Left ventricle myocardium inferior (tissue), 1 donor: ENCODE results near the gene ZER1. TPM values are rescaled to one million over a fixed set of nuclear protein-coding genes. Genes with fewer than 3 reads are reported as not detected.
"Not testable (repeated sequence)": the region's sequence is repeated elsewhere in the genome, so short reads cannot be mapped to it uniquely, and the experiment has no call there.

Source experiments
- DNase-seq: peaks from one replicate; pipeline ENCODE4 v3.0.0-alpha.2; 2020
- H3K27ac ChIP-seq: fragments of 200-600 bp; replicated peaks from 2 replicates; pipeline ENCODE4 v1.8.0; 2021
- H3K27me3 ChIP-seq: fragments of 200-600 bp; 2 replicates; pipeline ENCODE4 v1.8.0; 2021; ENCODE audit warnings: low read depth
- H3K36me3 ChIP-seq: fragments of 200-600 bp; 2 replicates; pipeline ENCODE4 v1.8.0; 2021
- H3K4me1 ChIP-seq: fragments of 200-600 bp; 2 replicates; pipeline ENCODE4 v1.8.0; 2021
- H3K4me3 ChIP-seq: fragments of 200-600 bp; 2 replicates; pipeline ENCODE4 v1.8.0; 2021; ENCODE audit warnings: mild to moderate bottlenecking, moderate library complexity
- H3K9me3 ChIP-seq: fragments of 200-600 bp; replicated peaks from 2 replicates; pipeline ENCODE4 v1.8.0; 2021
- intact Hi-C: fragments of 100-400 bp; cut with micrococcal nuclease; formaldehyde crosslinking; loops from one replicate; pipeline ENCODE4 v1.11.0; 2022
- total RNA-seq: library from RNA; stranded (reverse); fragmentation: NEBNext Ultra II Directional; extraction: Animal tissue kit (Norgen Biotek cat#: 25700); gene quantifications from one replicate; pipeline ENCODE4 v1.2.1, GENCODE V29; 2021
- TF ChIP-seq, protein P1 (sequence below): fragments of 200-600 bp; IDR thresholded peaks from 2 replicates; pipeline ENCODE4 v1.8.0; 2021; ENCODE audit warnings: antibody characterized with exemption, mild to moderate bottlenecking, borderline replicate concordance
- donor health status: DM: no; HTN: yes; CAD: no; lungs with severe emphysema.

The ZER1 gene
- total RNA-seq, 1 donor from 2014 or later, result 61.6 TPM

- peak; percentile 93 for DNase-seq
- Histone ChIP-seq H3K27me3 (no peaks in the 10 kb centered on the region), H3K4me1 (peaks cover 21% of the 10 kb centered on the region), H3K4me3 (peak within 1 kb of the TSS; percentile 100), H3K36me3 (peaks cover 28% of the 10 kb centered on the region), H3K27ac (peak within 1 kb of the TSS; percentile 94), H3K9me3 (no peaks in the 10 kb centered on the region)
- TF ChIP-seq, protein P1, sequence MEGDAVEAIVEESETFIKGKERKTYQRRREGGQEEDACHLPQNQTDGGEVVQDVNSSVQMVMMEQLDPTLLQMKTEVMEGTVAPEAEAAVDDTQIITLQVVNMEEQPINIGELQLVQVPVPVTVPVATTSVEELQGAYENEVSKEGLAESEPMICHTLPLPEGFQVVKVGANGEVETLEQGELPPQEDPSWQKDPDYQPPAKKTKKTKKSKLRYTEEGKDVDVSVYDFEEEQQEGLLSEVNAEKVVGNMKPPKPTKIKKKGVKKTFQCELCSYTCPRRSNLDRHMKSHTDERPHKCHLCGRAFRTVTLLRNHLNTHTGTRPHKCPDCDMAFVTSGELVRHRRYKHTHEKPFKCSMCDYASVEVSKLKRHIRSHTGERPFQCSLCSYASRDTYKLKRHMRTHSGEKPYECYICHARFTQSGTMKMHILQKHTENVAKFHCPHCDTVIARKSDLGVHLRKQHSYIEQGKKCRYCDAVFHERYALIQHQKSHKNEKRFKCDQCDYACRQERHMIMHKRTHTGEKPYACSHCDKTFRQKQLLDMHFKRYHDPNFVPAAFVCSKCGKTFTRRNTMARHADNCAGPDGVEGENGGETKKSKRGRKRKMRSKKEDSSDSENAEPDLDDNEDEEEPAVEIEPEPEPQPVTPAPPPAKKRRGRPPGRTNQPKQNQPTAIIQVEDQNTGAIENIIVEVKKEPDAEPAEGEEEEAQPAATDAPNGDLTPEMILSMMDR, result no peak
- intact Hi-C loops, result no loop called here
Observed at GRCh38 chr9:128786681-128787601, 15.2 kb upstream of the ZER1 start, which contains the start of gene TBC1D13. TSS of gene TBC1D13 (plus strand) at chr9:128787253. CDS start at chr9:128787354, 101 bp downstream.

DNA sequence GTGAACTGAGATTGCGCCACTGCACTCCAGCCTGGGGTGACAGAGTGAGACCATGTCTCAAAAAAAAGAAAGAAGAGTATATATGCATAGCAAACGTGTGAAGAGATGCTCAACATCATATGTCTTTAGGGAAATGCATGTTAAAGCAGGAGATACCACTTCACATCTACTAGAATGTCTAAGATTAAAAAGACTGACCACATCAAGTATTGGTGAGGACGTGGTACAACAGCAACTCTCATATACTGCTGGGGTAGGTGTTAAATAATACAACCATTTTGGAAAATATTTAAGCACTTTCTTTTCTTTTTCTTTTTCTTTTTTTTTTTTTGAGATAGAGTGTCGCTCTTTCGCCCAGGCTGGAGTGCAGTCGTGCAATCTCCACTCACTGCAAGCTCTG is 13.7 kb upstream of the ZER1 start:
- TF ChIP-seq, protein P1, result no peak
- Histone ChIP-seq H3K27me3 (no peaks in the 10 kb centered on the region), H3K4me3 (no peak overlapping the region), H3K4me1 (peaks cover 21% of the 10 kb centered on the region), H3K27ac (no peak overlapping the region), H3K9me3 (peaks cover 6% of the 10 kb centered on the region), H3K36me3 (peaks cover 14% of the 10 kb centered on the region)
- no peak for DNase-seq
- intact Hi-C loops, result no loop called here

GRCh38 chr9:128782669-128783068 is 10.9 kb upstream of the ZER1 start:
- Histone ChIP-seq H3K27ac (no peak overlapping the region), H3K4me3 (no peak overlapping the region), H3K4me1 (peaks cover 11% of the 10 kb centered on the region), H3K27me3 (no peaks in the 10 kb centered on the region), H3K36me3 (no peaks in the 10 kb centered on the region), H3K9me3 (peaks cover 6% of the 10 kb centered on the region)
- TF ChIP-seq, protein P1, result no peak
- no peak for DNase-seq
- intact Hi-C loops, result no loop called here

DNA sequence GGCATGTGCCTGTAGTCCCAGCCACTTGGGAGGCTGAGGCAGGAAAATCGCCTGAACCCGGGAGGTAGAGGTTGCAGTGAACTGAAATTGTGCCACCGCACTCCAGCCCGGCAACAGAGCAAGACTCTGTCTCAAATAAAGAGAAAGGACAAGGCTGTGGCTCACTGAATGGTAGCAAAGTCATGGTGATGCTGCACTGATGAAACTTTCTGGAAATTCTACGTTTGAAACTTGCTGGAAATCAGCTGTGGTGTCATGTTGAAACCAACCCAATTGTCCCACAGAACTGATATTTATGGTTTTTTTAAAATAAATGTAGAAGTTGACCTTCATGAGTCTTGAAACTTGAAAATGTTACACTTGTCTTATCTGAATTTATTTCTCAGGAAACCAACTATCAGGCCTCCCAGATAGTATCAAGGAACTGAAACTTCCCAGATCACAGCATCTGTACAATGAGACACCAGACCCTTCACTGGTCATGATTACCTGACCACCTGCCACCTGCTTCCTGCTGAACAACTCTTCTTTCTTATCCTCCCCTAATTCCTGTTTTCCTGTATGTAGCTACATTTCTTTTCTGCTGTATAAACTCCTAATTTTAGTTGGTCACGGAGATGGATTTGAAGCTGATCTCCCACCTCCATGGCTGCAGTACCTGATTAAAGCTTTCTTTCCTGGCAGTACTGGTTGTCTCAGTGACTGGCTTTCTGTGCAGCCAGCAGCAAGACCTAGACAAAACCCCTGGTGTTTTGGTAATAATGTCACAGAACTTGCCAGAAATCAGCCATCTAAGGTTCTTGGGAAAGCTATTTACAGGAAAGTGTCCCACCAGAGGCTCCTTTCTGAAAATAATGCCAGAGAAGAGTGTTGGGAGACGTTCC is 9.7 kb upstream of the ZER1 start:
- DNase-seq, result no peak
- no peaks in the 10 kb centered on the region for H3K36me3 ChIP-seq
- H3K9me3 ChIP-seq, result peaks cover 8% of the 10 kb centered on the region
- peaks cover 1% of the 10 kb centered on the region for H3K4me1 ChIP-seq
- intact Hi-C loops, result no loop called here
- no peaks in the 10 kb centered on the region for H3K27me3 ChIP-seq
- TF ChIP-seq, protein P1, result no peak
- no peak overlapping the region for H3K4me3 ChIP-seq
- no peak overlapping the region for H3K27ac ChIP-seq

DNA sequence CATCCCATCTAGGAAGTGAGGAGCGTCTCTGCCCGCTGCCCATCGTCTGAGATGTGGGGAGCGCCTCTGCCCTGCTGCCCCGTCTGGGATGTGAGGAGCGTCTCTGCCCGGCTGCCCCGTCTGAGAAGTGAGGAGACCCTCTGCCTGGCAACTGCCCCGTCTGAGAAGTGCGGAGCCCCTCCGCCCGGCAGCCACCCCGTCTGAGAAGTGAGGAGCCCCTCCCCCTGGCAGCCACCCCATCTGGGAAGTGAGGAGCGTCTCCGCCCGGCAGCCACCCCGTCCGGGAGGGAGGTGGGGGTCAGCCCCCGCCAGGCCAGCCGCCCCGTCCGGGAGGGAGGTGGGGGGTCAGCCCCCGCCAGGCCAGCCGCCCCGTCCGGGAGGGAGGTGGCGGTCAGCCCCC is 8.4 kb upstream of the ZER1 start:
- H3K9me3 ChIP-seq, result peaks cover 17% of the 10 kb centered on the region
- DNase-seq, H3K27ac ChIP-seq, intact Hi-C loops, H3K36me3 ChIP-seq, H3K4me3 ChIP-seq, H3K27me3 ChIP-seq, H3K4me1 ChIP-seq: not testable (repeated sequence)
